GM12872 (cell line): ENCODE results near the gene MFN2.

Experiments used
- CTCF ChIP-seq: IDR thresholded peaks from 3 replicates; pipeline ENCODE4 v1.5.1; 2011; ENCODE audit warnings: low read depth, mild to moderate bottlenecking, low read length, moderate library complexity; ENCODE audit not compliant: insufficient read depth

The MFN2 gene

GRCh38 chr1:11952455-11953109, 27.7 kb upstream of the MFN2 start:
- TF ChIP-seq CTCF = no peak

- no peak for TF ChIP-seq CTCF
Observed at GRCh38 chr1:11955221-11955620, 25.0 kb upstream of the MFN2 start.

DNA sequence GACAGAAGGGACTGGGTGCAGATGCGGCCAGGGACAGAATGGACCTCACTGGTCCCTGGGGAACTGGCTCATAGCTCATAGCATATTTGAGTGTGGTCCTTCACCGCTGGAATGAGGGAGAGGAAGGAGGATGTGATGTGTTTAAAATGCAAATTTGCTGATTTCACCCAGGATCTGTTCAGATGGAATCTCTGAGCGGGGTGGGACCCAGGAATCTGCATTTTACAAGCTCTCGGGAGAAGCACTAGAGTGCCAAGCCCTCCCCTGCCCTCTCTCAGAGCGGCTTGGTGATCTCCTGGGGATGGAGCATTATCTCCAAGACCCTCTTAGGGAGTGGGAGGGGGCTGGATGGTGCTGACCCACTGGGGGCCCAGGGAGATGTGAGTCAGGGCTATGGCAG, 22.8 kb upstream of the MFN2 start:
- TF ChIP-seq CTCF = no peak

GRCh38 chr1:11957897-11958296, 22.3 kb upstream of the MFN2 start:
- TF ChIP-seq CTCF = no peak

DNA sequence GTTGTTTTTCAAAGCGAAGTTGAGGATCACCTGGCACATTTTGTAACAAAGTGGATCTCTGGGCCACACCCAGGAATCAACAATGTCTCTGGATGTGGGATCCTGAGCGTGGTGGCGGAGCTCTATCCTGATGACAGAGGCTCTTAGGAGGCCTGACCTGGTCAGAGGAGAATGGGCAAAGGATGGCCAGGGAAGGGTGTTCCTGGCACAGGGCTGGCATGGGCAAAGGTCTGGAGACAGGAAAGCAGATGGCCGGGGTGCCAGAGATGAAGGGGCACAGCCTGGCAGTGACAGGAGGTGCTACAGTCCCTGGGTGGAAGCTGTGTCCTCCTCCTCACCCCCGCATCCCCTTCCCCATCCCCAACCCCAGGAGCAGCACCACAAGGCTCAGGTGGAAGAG, 20.0 kb upstream of the MFN2 start:
- no peak for TF ChIP-seq CTCF

- no peak for TF ChIP-seq CTCF
Observed at GRCh38 chr1:11960715-11961114, 19.5 kb upstream of the MFN2 start.

DNA sequence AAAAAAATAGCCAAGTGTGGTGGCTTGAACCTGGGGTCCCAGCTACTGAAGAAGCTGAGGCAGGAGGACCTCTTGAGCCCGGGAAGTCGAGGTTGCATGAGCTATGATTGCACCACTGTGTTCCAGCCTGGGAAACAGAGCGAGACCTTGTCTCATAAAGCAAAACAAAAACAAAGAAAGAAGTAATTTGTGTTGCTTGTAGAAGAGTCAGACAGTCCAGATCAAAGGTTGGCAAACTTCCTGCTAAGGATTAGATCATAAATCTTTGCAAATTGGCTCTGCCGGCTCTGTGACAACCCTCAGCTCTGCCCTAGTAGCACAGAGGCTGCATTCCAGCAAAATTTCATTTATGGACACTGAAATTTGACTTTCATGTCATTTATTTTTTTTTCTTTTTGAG, 19.0 kb upstream of the MFN2 start:
- TF ChIP-seq CTCF = no peak
